Smooth muscle cell (in vitro differentiated cells): ENCODE results near the gene SLCO2A1. TPM values are rescaled to one million over a fixed set of nuclear protein-coding genes. Genes with fewer than 3 reads are reported as not detected.
A peak's percentile ranks its signal among the peaks of the same experiment; 100 is the strongest.

Source experiments
- DNase-seq: peaks from one replicate; lab custom pipeline; 2025; ENCODE audit not compliant: unreplicated experiment; lab: John Stamatoyannopoulos, UW
- H2AFZ ChIP-seq: fragments of 200-600 bp; sonication (generic); 2 replicates; pipeline ENCODE4 v1.6.0; 2016; ENCODE audit warnings: antibody characterized with exemption, low read depth, mild to moderate bottlenecking
- H3F3A ChIP-seq: fragments of 200-600 bp; sonication (generic); 2 replicates; pipeline ENCODE4 v1.6.0; 2017; ENCODE audit warnings: antibody characterized with exemption, low read depth
- H3K27ac ChIP-seq: fragments of 200-600 bp; sonication (generic); 2 replicates; pipeline ENCODE4 v1.5.1; 2016; ENCODE audit warnings: low read depth, mild to moderate bottlenecking
- H3K27me3 ChIP-seq: fragments of 200-600 bp; sonication (generic); 2 replicates; pipeline ENCODE4 v1.6.1; 2016; ENCODE audit warnings: low read depth, mild to moderate bottlenecking
- H3K36me3 ChIP-seq: fragments of 200-600 bp; sonication (generic); 2 replicates; pipeline ENCODE4 v1.5.1; 2016; ENCODE audit warnings: low read depth
- H3K4me1 ChIP-seq: fragments of 200-600 bp; sonication (generic); 2 replicates; pipeline ENCODE4 v1.5.1; 2016; ENCODE audit warnings: low read depth
- H3K4me2 ChIP-seq: fragments of 200-600 bp; sonication (generic); 2 replicates; pipeline ENCODE4 v1.6.0; 2016; ENCODE audit warnings: mild to moderate bottlenecking
- H3K4me3 ChIP-seq: fragments of 200-600 bp; sonication (generic); 2 replicates; pipeline ENCODE4 v1.5.1; 2016; ENCODE audit warnings: mild to moderate bottlenecking
- H3K79me2 ChIP-seq: fragments of 200-600 bp; sonication (generic); 2 replicates; pipeline ENCODE4 v1.6.0; 2016; ENCODE audit warnings: low read depth, mild to moderate bottlenecking
- H3K9ac ChIP-seq: fragments of 200-600 bp; sonication (generic); 2 replicates; pipeline ENCODE4 v1.6.0; 2016; ENCODE audit warnings: low read depth
- H3K9me3 ChIP-seq: fragments of 200-600 bp; sonication (generic); replicated peaks from 2 replicates; pipeline ENCODE4 v1.5.1; 2016; ENCODE audit warnings: low read depth
- H4K20me1 ChIP-seq: fragments of 200-600 bp; sonication (generic); 2 replicates; pipeline ENCODE4 v1.6.0; 2016; ENCODE audit warnings: low read depth
- WGBS: methylation state at CpG from one replicate; pipeline ENCODE4 v1.1.7; 2016; ENCODE audit warnings: low lambda C conversion rate; 5-methylcytosine and 5-hydroxymethylcytosine counted together
- polyA plus RNA-seq: library from polyadenylated mRNA; unstranded; fragments of >200 nt; fragmentation: Nextera tagmentation; extraction: Ambion mirVana; gene quantifications from 2 replicates; pipeline ENCODE4 v1.2.1, GENCODE V29; 2016
- total RNA-seq: library from RNA; depleted of rRNA; stranded (reverse); fragments of >200 nt; gene quantifications from 2 replicates; pipeline ENCODE4 v1.2.3, GENCODE V29; 2014
- TF ChIP-seq, protein P1 (sequence below): fragments of 200-600 bp; sonication (generic); IDR thresholded peaks from 2 replicates; pipeline ENCODE4 v1.5.1; 2017; ENCODE audit warnings: borderline replicate concordance, mild to moderate bottlenecking, antibody characterized with exemption; ENCODE audit not compliant: insufficient read depth, poor library complexity, severe bottlenecking

SLCO2A1 gene
- total and polyA plus RNA-seq, 2 experiments from 2014 or later = 7.7 to 14.2 TPM

DNA sequence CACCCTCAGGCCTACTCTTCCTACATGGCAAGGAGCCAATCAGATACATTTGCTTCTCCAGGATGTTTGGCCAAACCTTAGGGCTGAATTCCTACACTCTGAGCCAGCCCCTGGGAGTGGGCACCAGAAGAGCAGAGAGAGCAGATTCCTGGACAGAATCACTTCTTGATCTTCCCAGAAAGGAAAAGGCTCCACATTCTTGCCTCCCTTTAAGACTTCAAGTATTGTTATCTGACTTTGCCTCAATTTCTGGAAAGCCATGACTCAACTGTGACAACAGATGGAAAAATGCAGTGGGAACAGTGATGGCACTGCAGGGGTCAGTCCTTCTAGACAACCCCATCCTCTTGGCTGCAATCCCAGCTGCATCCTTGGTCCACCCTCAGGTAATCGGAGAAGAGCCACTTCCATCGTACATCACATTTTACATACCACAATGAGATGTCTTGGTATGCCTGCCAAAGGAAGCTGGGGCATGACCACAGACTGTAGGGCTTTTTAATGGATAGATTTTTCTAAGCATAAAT lies 21.0 kb downstream of the SLCO2A1 start:
- H3K4me2 ChIP-seq = no peak overlapping the region
- H3F3A ChIP-seq = no peaks in the 10 kb centered on the region
- WGBS = 32% methylated on average over 2 of the region's 2 CpGs
- H3K9ac ChIP-seq = no peak overlapping the region
- H4K20me1 ChIP-seq = no peaks in the 10 kb centered on the region
- peaks cover 5% of the 10 kb centered on the region for H3K9me3 ChIP-seq
- H3K36me3 ChIP-seq = no peaks in the 10 kb centered on the region
- no peaks in the 10 kb centered on the region for H3K4me1 ChIP-seq
- TF ChIP-seq, protein P1, sequence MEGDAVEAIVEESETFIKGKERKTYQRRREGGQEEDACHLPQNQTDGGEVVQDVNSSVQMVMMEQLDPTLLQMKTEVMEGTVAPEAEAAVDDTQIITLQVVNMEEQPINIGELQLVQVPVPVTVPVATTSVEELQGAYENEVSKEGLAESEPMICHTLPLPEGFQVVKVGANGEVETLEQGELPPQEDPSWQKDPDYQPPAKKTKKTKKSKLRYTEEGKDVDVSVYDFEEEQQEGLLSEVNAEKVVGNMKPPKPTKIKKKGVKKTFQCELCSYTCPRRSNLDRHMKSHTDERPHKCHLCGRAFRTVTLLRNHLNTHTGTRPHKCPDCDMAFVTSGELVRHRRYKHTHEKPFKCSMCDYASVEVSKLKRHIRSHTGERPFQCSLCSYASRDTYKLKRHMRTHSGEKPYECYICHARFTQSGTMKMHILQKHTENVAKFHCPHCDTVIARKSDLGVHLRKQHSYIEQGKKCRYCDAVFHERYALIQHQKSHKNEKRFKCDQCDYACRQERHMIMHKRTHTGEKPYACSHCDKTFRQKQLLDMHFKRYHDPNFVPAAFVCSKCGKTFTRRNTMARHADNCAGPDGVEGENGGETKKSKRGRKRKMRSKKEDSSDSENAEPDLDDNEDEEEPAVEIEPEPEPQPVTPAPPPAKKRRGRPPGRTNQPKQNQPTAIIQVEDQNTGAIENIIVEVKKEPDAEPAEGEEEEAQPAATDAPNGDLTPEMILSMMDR = no peak
- no peak overlapping the region for H2AFZ ChIP-seq
- peak overlapping the region; percentile 46 for H3K27ac ChIP-seq
- H3K27me3 ChIP-seq = no peaks in the 10 kb centered on the region
- no peak overlapping the region for H3K4me3 ChIP-seq
- no peaks in the 10 kb centered on the region for H3K79me2 ChIP-seq
- no peak for DNase-seq

DNA sequence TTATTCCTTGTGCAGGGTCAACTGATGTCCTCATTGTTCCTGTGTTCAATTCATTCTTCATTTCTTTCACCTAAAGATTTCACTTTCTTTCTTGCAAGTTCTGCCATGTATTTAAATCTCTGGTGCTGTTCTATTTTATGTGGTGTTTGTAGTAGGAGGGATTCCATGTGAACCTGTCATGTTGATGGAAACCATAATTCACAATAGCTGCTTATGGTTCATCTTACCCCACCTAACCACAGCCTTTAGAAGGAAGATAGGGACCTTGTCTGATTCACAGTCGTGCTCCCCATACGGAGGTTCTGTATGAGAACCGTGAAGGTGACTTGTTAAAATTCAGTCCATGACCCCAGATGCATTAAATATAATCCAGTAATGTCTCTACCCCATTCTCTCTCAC lies 21.9 kb downstream of the SLCO2A1 start:
- Histone ChIP-seq H3K27ac (peak overlapping the region; percentile 46), H3K79me2 (no peaks in the 10 kb centered on the region), H3K9ac (no peak overlapping the region), H3K4me2 (no peak overlapping the region), H3K4me3 (no peak overlapping the region), H3K27me3 (no peaks in the 10 kb centered on the region), H2AFZ (no peak overlapping the region), H3F3A (no peaks in the 10 kb centered on the region), H4K20me1 (no peaks in the 10 kb centered on the region), H3K4me1 (no peaks in the 10 kb centered on the region), H3K9me3 (peaks cover 5% of the 10 kb centered on the region), H3K36me3 (no peaks in the 10 kb centered on the region)
- no peak for DNase-seq
- WGBS = 45% methylated on average over 3 of the region's 3 CpGs
- TF ChIP-seq, protein P1 = no peak

DNA sequence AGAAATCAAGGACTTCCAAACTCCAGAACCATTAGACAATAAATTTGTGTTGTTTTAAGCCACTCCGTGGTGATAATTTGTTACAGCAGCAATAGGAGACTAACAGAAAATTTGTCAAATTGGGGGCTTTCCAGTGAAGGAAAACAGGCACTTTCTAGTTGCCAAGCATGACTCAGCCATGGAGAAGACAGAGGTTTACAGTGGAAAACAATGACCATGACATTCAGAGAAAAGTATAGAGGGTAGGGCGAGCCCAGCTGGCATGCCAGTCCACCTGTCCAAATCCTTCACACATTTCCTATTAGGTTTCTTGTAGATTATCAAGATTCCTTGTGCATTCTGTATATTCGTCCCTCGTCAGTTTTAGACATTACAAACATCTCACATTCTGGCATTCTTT lies 24.9 kb downstream of the SLCO2A1 start:
- Histone ChIP-seq H3K4me2 (no peak overlapping the region), H3K4me3 (no peak overlapping the region), H3K79me2 (no peaks in the 10 kb centered on the region), H3K9ac (no peak overlapping the region), H3K27ac (no peak overlapping the region), H4K20me1 (no peaks in the 10 kb centered on the region), H3K9me3 (peaks cover 5% of the 10 kb centered on the region), H3K4me1 (no peaks in the 10 kb centered on the region), H3K27me3 (no peaks in the 10 kb centered on the region), H3F3A (no peaks in the 10 kb centered on the region), H2AFZ (no peak overlapping the region), H3K36me3 (no peaks in the 10 kb centered on the region)
- whole genome bisulfite sequencing = 84% methylated on average over 4 of the region's 4 CpGs
- TF ChIP-seq, protein P1 = no peak
- DNase-seq = no peak

DNA sequence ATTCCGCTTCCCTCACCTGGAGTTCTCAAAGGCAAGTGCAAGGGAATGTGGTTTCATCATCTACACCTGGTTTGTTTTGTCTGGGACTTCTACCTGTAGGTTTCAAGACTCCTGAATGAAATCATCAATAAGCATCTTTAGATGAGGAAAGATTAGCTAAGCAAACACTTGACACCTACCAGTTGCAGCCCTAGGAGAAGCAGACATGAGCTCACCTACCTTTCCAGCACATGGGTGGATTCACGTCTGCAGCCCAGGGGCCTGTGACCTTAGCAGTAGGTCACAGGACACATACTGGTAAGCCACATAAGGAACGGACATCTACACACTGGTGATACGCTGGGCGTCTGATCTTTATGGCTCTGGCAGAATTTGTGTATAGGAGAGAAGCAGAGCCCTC lies 26.7 kb downstream of the SLCO2A1 start:
- Histone ChIP-seq H3K27me3 (no peaks in the 10 kb centered on the region), H4K20me1 (no peaks in the 10 kb centered on the region), H3K9me3 (peaks cover 5% of the 10 kb centered on the region), H3K36me3 (no peaks in the 10 kb centered on the region), H3K79me2 (no peaks in the 10 kb centered on the region), H3K4me2 (no peak overlapping the region), H3K4me1 (no peaks in the 10 kb centered on the region), H3K27ac (peak overlapping the region; percentile 52), H3K9ac (no peak overlapping the region), H2AFZ (no peak overlapping the region), H3K4me3 (no peak overlapping the region), H3F3A (no peaks in the 10 kb centered on the region)
- DNase-seq = no peak
- WGBS = 89% methylated on average over 5 of the region's 5 CpGs
- TF ChIP-seq, protein P1 = no peak
